Activated CD8-positive, alpha-beta memory T cell treated with anti-CD3 and anti-CD28 coated beads for 1 hour (primary cell): ENCODE results near the gene PDE11A.

Experiments used
- DNase-seq, 2 donors: peaks; one replicate each; pipeline ENCODE4 v3.0.0-alpha.2; 2020; ENCODE audit warnings: low read depth in 1 of 2; ENCODE audit errors: extremely low read depth in 1 of 2

The PDE11A gene

GRCh38 chr2:177611310-177611886, 461.2 kb downstream of the PDE11A start:
- no peak for DNase-seq

GRCh38 chr2:177610813-177611212, 461.8 kb downstream of the PDE11A start:
- no peak for DNase-seq

DNA sequence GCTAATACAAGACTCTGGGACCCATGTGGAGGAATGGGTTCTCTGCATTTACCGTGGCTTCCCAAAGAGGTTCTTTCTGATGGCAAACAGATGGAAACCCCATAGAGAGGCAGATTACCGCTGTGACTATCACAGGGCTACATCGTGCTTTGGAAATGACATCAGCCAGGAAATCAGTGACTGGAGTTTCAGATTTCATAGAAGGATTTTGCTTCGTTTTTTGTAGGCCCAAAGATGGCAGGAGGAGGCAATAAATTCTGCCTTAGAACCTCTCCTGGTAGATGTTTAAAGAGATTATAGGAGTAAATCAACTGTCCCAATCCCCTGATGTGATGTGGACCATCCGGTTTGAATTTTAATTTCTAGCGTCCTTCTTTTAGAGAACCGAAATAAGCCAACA, 465.9 kb downstream of the PDE11A start:
- no peak for DNase-seq

DNA sequence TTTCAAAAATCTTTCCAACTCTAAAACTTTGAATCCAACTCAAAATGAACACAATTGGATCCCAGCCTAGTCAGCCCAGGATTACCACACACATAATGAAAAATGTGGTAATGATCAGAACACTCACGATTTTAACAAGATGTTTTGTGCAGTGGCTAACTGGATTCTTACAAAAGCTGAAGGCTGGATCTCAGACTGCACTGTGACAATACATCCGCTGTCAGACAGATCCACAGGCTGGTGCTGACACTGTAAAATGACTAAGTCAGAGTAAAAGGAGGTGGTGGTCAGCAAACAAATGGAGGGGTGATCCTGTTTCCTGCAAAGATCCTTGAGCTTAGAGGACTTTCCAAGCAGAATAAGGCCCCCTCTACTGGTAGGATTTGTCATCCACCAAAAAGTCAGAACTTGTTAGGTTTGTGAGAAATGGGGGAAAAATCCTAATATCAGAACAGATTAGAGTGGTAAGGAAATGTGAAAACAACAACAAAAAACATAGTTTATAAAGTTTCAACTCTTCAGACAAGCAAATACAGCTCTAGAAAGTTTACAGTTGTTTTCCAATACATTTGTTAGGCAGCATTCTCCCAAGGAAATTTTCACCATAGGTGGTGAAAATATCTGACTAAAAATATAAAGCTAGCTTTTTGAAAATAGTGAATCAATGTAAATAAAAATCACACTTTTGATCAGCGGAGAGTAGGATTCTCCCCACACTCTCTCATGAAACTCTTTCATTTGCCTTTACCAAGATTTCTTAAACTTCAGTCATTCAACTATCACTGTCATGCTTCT, 468.1 kb downstream of the PDE11A start:
- no peak for DNase-seq

DNA sequence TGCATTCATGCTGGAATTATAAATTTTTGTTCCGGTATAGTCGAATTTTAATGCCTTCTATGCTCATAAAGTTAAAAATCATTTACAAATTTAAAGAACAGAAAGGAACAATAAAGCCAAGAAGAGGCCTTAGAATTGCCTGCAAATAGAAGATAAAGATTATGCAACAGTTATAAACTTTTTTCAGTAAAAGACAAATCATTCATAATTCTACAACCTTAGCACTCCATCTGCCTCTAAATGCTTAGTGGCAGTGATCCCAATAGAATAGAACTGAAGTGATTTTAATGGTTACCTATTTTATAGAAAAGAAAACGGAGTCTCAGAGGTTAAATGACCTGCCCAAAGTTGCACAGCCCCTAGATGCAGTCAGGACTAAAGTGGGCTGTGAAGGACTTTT, 468.8 kb downstream of the PDE11A start:
- no peak for DNase-seq

GRCh38 chr2:177603181-177603580, 469.4 kb downstream of the PDE11A start:
- DNase-seq = no peak

GRCh38 chr2:177602611-177603164, 469.9 kb downstream of the PDE11A start:
- DNase-seq = no peak

DNA sequence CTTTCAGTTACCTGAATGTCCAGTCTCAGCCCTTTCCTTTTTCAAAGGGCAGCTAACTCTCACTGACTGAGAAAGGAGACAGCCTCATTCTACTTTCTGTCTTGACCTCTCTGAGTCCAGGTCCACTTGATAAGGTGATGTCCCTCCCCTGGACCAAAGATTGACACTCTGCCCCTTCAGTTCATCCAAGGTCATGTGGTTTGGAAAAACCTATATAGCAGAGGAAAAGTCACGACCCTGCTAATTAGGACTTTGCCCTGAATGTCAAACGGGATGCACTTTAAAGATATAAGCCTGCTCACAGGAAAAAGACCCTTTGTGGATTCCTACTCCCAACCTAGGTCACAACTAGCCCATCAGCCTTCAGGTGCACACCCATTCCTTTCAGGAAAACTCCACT, 471.7 kb downstream of the PDE11A start:
- no peak for DNase-seq

DNA sequence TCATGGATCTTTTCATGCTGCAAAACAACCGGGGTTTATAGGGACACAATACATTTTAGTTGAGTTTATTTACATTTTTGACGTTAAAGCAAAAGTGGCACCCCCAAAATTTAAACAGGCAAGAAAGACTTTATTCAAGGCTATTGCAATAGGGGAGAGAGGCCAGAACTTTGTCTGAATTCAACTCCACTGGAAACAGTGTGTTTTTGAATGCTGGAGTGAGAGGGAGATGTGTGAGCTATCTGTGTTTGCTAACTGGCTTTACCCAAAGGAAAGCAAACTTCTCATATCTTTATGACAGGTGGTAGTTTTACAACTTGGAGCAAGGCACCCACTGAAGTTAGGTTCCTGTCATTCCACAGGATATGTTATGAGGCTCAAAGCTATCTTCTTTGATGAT, 472.6 kb downstream of the PDE11A start:
- DNase-seq = no peak

- no peak for DNase-seq
Measured at GRCh38 chr2:177599139-177599688, 473.4 kb downstream of the PDE11A start.

- no peak for DNase-seq
Measured at GRCh38 chr2:177598326-177599138, 474.0 kb downstream of the PDE11A start.

DNA sequence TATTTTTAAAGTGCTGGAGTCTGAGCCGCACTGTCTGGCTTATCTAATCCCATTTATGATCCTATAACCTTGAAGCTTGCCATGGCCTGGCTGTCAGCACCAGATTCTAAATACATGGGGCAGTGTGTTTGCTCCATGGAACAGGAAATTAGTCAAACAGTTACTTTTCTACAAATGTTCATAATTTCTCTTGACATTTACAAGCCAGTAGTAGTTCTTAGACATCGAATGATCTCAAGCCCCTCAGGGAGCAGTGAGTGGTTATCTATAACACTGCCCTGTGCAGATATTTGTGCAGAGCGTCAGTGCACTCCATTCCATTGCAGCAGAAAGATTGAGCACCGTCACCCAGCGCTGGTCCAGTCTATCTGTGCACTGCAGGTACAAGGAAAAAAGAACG, 474.8 kb downstream of the PDE11A start:
- DNase-seq = no peak

- no peak for DNase-seq
Measured at GRCh38 chr2:177596866-177597265, 475.7 kb downstream of the PDE11A start.

GRCh38 chr2:177595126-177595845, 477.3 kb downstream of the PDE11A start:
- no peak for DNase-seq

GRCh38 chr2:177593402-177593801, 479.2 kb downstream of the PDE11A start:
- DNase-seq = no peak

DNA sequence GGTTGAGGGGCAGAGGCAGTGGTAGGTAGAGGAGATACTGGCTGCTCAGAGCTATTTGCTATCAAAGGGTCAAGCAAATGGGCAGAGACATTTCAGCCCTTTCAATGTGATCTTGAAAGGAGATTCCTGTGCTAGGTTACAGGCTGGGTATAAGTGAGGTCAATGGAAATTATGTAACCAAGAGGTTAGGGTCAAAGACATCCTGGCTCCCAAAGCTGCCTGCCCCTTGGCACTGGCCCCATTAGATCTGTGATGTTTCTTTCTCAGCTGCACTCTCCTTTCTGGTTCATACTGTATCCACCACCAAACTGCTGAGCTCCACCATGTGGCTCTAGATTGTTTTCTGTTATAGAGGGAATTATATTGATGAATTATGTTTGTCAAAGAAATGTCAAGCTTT, 479.6 kb downstream of the PDE11A start:
- DNase-seq = no peak

DNA sequence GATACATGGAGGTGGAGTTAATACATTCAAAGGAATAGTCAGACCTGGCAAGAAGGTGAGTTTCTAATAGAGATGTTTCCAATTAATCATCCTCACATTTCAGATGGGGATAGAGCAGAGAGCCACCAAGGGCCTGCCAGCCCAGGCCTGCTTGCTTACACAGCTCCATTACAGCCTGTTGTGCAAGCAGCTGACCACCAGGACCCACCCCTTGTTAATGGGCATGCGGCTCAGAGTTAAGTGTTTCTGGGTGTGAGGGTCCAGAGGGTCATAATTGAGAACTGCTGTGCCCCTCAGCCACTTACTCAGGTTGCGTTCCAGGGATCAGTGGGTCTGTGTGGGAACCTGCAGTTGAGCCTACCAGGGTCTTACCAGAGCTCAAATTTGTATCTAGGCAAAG, 480.2 kb downstream of the PDE11A start:
- no peak for DNase-seq

DNA sequence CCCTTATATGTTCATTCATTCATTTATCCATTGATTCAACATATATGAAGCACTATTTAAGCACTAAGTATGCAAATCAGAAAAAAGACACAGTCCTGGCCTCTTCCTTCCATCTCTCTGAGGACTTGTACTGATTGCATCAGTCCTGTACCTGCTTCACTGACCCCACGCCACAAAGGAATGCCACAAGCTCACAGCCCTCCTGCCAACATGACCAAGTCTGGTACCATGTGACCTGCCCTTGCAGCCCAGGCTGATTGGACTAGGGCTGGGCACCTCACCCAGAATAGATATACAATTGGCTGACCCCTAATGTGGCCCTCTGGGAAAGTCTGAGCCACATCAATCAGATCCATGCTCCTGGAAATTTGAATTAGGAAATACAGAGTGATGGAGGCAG, 483.4 kb downstream of the PDE11A start:
- no peak for DNase-seq

DNA sequence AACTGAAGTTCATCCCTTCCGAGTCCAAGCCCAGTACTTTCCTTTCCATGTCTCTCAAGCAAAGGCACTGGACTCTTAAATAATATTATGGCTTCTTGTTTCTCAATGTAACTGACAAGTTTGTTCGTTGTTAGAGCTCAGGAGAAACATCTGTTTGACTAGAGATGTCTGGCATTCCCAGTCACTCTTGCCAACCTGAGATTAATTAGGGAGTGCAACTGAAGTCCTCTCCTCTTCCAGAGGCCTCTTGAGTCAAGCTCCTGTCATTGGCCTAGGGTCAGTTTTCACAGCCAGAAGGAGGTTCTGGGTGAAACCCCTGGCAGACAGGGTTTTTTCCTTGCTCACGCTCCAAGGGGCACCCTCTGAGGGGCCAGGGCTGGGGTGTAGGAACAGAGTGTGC, 483.9 kb downstream of the PDE11A start:
- no peak for DNase-seq

DNA sequence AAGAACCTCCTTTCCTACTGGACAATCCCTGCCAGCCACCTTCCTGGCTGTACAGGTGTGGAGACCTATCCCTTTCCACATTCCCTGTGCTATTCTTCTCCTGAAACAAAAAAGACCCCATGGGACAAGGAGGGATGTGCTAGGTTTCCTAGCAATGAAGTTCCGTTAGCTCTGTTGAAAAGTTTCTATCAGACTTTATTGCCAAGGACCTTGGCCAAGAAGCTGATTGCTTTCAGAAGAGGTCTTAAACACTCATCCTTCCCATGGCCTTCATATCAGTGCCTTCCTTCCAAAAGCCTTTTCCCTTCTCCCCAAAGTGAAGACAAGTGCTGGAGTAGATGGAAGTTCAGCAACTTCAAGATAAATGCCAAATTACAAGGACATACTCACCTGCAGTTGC, 485.2 kb downstream of the PDE11A start:
- no peak for DNase-seq

GRCh38 chr2:177586154-177586553, 486.4 kb downstream of the PDE11A start:
- DNase-seq = no peak
